GM12878 (cell line): ENCODE data around the gene METRN.

Source experiments
- KDM1A ChIP-seq: fragments of 200-600 bp; sonication (generic); IDR thresholded peaks from 2 replicates; pipeline ENCODE4 v1.6.1; 2016; ENCODE audit warnings: borderline replicate concordance
- MTA2 ChIP-seq: fragments of 450-650 bp; IDR thresholded peaks from 2 replicates; pipeline ENCODE4 v1.6.1; 2016; ENCODE audit warnings: low read depth, mild to moderate bottlenecking, moderate library complexity
- POLR2A ChIP-seq: IDR thresholded peaks from 2 replicates; pipeline ENCODE4 v1.6.1; 2011; ENCODE audit warnings: low read depth, mild to moderate bottlenecking, low read length
- TARDBP ChIP-seq: IDR thresholded peaks from 2 replicates; pipeline ENCODE4 v1.6.1; 2016; ENCODE audit warnings: borderline replicate concordance
- ZNF207 ChIP-seq: fragments of 450-650 bp; IDR thresholded peaks from 2 replicates; pipeline ENCODE4 v1.6.1; 2014; ENCODE audit warnings: antibody characterized with exemption, mild to moderate bottlenecking, borderline replicate concordance

GRCh38 chr16:672851-673250 lies 42.1 kb upstream of the METRN start:
- TF ChIP-seq TARDBP, result no peak
- TF ChIP-seq POLR2A, result no peak
- no peak for TF ChIP-seq KDM1A
- no peak for TF ChIP-seq ZNF207
- no peak for TF ChIP-seq MTA2
